Measurements from ENCODE around the gene TSSC4.

Gene TSSC4

DNA sequence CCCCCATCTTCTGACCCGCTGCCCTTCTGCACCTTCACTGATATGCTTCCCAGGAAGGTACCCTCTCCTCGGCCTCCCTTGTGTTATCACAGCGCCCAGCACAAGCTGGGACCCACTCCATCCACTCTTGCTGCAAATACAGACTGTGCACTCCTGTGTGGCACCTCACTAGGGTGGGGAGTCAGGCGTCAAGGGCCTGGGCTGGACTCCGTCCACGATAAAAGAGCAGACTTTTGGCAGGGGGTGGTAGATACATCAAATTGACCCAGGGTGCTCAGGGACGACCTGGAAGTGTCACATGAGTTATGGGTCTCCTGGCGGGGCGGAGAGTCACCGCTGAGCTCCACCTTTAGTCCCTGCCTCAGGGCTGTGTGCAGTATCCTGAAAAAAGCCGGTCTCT, 42.9 kb downstream of the TSSC4 start:
- Histone ChIP-seq H3K4me3 (ENCODE audit: low read length) (no peak overlapping the region), H3K27ac (ENCODE audit: low read depth, low read length) (no peak overlapping the region), H3K4me2 (ENCODE audit: low read length) (no peak overlapping the region), H4K20me1 (ENCODE audit: control insufficient read depth, insufficient read depth, low read depth, low read length) (no peaks in the 10 kb centered on the region; the same call in 1 of the 2 replicates), H3K79me2 (ENCODE audit: control insufficient read depth, low read length) (no peaks in the 10 kb centered on the region), H3K4me1 (ENCODE audit: control insufficient read depth, low read length) (peaks cover 17% of the 10 kb centered on the region), H3K9me2 (replicated peaks; ENCODE audit: control insufficient read depth, low read length) (no peaks in the 10 kb centered on the region), H3F3A (ENCODE audit: control insufficient read depth, insufficient read depth) (peaks cover 2% of the 10 kb centered on the region; the same call in 1 of the 2 replicates), H3K27me3 (ENCODE audit: control insufficient read depth, low read length) (no peaks in the 10 kb centered on the region), H3K9me3 (ENCODE audit: control insufficient read depth, insufficient read depth, low read length) (no peaks in the 10 kb centered on the region), H3K36me3 (ENCODE audit: control insufficient read depth, low read length) (no peaks in the 10 kb centered on the region)
- TF ChIP-seq EZH2phosphoT487 (IDR thresholded peaks at IDR 0.05; ENCODE audit: borderline replicate concordance, low read length): no peak
- TF ChIP-seq, protein P1, sequence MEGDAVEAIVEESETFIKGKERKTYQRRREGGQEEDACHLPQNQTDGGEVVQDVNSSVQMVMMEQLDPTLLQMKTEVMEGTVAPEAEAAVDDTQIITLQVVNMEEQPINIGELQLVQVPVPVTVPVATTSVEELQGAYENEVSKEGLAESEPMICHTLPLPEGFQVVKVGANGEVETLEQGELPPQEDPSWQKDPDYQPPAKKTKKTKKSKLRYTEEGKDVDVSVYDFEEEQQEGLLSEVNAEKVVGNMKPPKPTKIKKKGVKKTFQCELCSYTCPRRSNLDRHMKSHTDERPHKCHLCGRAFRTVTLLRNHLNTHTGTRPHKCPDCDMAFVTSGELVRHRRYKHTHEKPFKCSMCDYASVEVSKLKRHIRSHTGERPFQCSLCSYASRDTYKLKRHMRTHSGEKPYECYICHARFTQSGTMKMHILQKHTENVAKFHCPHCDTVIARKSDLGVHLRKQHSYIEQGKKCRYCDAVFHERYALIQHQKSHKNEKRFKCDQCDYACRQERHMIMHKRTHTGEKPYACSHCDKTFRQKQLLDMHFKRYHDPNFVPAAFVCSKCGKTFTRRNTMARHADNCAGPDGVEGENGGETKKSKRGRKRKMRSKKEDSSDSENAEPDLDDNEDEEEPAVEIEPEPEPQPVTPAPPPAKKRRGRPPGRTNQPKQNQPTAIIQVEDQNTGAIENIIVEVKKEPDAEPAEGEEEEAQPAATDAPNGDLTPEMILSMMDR (IDR thresholded peaks at IDR 0.05; ENCODE audit: low read depth, low read length, poor library complexity, severe bottlenecking): no peak

DNA sequence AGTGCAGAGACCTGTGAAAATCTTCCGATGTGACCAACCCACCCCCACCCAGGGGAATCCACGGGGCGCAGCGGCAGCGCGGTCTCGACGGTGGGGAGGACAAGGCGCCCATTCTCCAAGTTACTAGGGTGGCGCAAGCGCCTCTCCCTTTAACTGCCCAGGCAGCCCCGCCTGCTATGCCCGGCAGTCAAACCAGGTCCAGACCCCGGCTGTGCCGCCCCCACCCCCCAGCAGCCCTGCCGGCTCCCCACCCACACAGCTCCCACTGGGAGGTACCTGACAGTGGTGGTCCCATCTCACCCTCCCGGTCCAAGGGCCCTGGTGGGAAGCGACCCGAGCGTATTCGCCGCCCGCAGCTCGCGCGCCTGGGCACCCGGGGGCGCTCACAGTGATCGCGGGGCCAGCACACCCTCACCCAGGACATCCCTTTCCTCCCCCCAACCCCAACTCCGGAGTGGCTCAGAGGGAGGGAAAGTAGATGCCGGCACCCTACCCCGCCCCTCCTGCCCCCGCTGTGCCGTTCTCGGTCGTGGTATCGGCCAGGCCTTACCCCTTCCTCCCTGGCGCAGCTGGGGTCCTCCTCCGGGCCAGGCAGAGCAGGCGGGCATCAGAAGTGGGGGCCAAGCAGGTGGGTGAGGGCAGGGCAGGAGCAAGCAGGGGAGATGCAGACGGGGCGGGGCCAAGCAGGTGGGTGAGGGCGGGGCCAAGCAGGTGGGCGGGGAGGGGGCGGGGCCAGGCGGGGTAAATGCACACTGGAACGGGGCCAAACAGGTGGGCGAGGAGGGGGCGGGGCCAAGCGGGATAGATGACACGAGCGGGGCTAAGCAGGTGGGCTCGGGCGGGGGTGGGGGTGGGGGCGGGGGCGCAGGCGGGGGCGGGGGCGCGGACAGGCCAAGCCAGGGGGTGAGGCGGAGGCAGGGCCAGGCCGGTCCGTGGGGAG, 43.6 kb downstream of the TSSC4 start, which contains the start of gene TRPM5:
Gene TRPM5, minus strand, starts transcription at position 634 of the 940 bp plus-strand sequence. CDS start 21,478 bp downstream, outside the sequence.
- no peaks in the 10 kb centered on the region for H3K36me3 ChIP-seq (ENCODE audit: control insufficient read depth, low read length)
- no peak for TF ChIP-seq EZH2phosphoT487 (IDR thresholded peaks at IDR 0.05; ENCODE audit: borderline replicate concordance, low read length)
- TF ChIP-seq, protein P1 (IDR thresholded peaks at IDR 0.05; ENCODE audit: low read depth, low read length, poor library complexity, severe bottlenecking): no peak
- H4K20me1 ChIP-seq (ENCODE audit: control insufficient read depth, insufficient read depth, low read depth, low read length): no peaks in the 10 kb centered on the region; the same call in 1 of the 2 replicates
- no peak within 1 kb of the TSS for H3K27ac ChIP-seq (ENCODE audit: low read depth, low read length)
- H3K9me3 ChIP-seq (ENCODE audit: control insufficient read depth, insufficient read depth, low read length): no peaks in the 10 kb centered on the region
- peaks cover 17% of the 10 kb centered on the region for H3K4me1 ChIP-seq (ENCODE audit: control insufficient read depth, low read length)
- H3K79me2 ChIP-seq (ENCODE audit: control insufficient read depth, low read length): no peaks in the 10 kb centered on the region
- no peak within 1 kb of the TSS for H3K4me3 ChIP-seq (ENCODE audit: low read length)
- H3K9me2 ChIP-seq (replicated peaks; ENCODE audit: control insufficient read depth, low read length): no peaks in the 10 kb centered on the region
- H3K4me2 ChIP-seq (ENCODE audit: low read length): no peak within 1 kb of the TSS
- peaks cover 2% of the 10 kb centered on the region; the same call in 1 of the 2 replicates for H3F3A ChIP-seq (ENCODE audit: control insufficient read depth, insufficient read depth)
- no peaks in the 10 kb centered on the region for H3K27me3 ChIP-seq (ENCODE audit: control insufficient read depth, low read length)

DNA sequence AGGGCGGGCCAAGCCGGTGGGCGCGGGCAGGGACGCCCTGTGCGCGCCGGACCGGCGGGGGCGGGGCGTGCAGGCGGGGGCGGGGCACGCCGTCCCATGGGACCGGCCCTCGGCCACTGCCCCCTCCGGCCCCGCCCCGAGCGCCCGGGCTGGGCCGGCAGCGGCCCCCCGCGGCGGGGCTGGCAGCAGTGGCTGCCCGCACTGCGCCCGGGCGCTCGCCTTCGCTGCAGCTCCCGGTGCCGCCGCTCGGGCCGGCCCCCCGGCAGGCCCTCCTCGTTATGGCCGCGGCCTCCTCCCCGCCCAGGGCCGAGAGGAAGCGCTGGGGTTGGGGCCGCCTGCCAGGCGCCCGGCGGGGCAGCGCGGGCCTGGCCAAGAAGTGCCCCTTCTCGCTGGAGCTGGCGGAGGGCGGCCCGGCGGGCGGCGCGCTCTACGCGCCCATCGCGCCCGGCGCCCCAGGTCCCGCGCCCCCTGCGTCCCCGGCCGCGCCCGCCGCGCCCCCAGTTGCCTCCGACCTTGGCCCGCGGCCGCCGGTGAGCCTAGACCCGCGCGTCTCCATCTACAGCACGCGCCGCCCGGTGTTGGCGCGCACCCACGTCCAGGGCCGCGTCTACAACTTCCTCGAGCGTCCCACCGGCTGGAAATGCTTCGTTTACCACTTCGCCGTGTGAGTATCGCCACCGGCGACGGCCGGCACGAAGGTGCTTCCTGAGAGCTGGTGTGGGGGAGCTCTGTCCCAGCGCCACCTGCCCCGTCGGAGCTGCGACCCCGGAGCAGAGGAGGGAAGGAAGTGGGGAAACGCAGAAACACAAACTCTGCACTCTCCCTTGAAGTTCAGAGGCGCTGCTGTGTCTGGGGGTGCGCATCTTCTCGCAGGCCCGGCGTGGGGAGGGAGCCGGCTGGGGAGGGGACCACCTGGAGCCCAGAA, 44.5 kb downstream of the TSSC4 start, which contains the start of gene KCNQ1:
Gene KCNQ1, plus strand, starts transcription at position 188 of the 925 bp plus-strand sequence. Its CDS starts 91 bp downstream, at position 279.
- Histone ChIP-seq H3K9me3 (ENCODE audit: control insufficient read depth, insufficient read depth, low read length) (no peaks in the 10 kb centered on the region), H3K27ac (ENCODE audit: low read depth, low read length) (no peak within 1 kb of the TSS), H3F3A (ENCODE audit: control insufficient read depth, insufficient read depth) (peaks cover 2% of the 10 kb centered on the region; the same call in 1 of the 2 replicates), H3K4me1 (ENCODE audit: control insufficient read depth, low read length) (peaks cover 17% of the 10 kb centered on the region), H3K79me2 (ENCODE audit: control insufficient read depth, low read length) (no peaks in the 10 kb centered on the region), H4K20me1 (ENCODE audit: control insufficient read depth, insufficient read depth, low read depth, low read length) (no peaks in the 10 kb centered on the region; the same call in 1 of the 2 replicates), H3K4me2 (ENCODE audit: low read length) (no peak within 1 kb of the TSS), H3K27me3 (ENCODE audit: control insufficient read depth, low read length) (no peaks in the 10 kb centered on the region), H3K9me2 (replicated peaks; ENCODE audit: control insufficient read depth, low read length) (no peaks in the 10 kb centered on the region), H3K36me3 (ENCODE audit: control insufficient read depth, low read length) (no peaks in the 10 kb centered on the region), H3K4me3 (ENCODE audit: low read length) (no peak within 1 kb of the TSS)
- no peak for TF ChIP-seq EZH2phosphoT487 (IDR thresholded peaks at IDR 0.05; ENCODE audit: borderline replicate concordance, low read length)
- TF ChIP-seq, protein P1 (IDR thresholded peaks at IDR 0.05; ENCODE audit: low read depth, low read length, poor library complexity, severe bottlenecking): no peak

Measured in DOHH2 (cell line).